ENCODE results near the gene MAPK13.
"Not testable (repeated sequence)": the region's sequence is repeated elsewhere in the genome, so short reads cannot be mapped to it uniquely, and the experiment has no call there.

Gene MAPK13

GRCh38 chr6:36114798-36115408 is 15.4 kb upstream of the MAPK13 start:
- DNase-seq (ENCODE audit: low read depth, low spot score): no peak

GRCh38 chr6:36115412-36115811 is 14.9 kb upstream of the MAPK13 start:
- DNase-seq (ENCODE audit: low read depth, low spot score): no peak

GRCh38 chr6:36116066-36116864 is 14.0 kb upstream of the MAPK13 start:
- DNase-seq (ENCODE audit: low read depth, low spot score): no peak

GRCh38 chr6:36116943-36117342 is 13.4 kb upstream of the MAPK13 start:
- DNase-seq (ENCODE audit: low read depth, low spot score): no peak

GRCh38 chr6:36117658-36118549 is 12.4 kb upstream of the MAPK13 start:
- no peak for DNase-seq (ENCODE audit: low read depth, low spot score)

- no peak for DNase-seq (ENCODE audit: low read depth, low spot score)
Measured at GRCh38 chr6:36118550-36119107, 11.7 kb upstream of the MAPK13 start.

- no peak for DNase-seq (ENCODE audit: low read depth, low spot score)
Measured at GRCh38 chr6:36119209-36119608, 11.1 kb upstream of the MAPK13 start.

- DNase-seq (ENCODE audit: low read depth, low spot score): no peak
Measured at GRCh38 chr6:36120018-36120417, 10.3 kb upstream of the MAPK13 start.

- no peak for DNase-seq (ENCODE audit: low read depth, low spot score)
Measured at GRCh38 chr6:36120539-36120938, 9.8 kb upstream of the MAPK13 start.

- DNase-seq (ENCODE audit: low read depth, low spot score): no peak
Measured at GRCh38 chr6:36120979-36121786, 9.1 kb upstream of the MAPK13 start.

GRCh38 chr6:36121787-36122494 is 8.4 kb upstream of the MAPK13 start:
- no peak for DNase-seq (ENCODE audit: low read depth, low spot score)

- no peak for DNase-seq (ENCODE audit: low read depth, low spot score)
Measured at GRCh38 chr6:36122495-36123269, 7.6 kb upstream of the MAPK13 start.

- DNase-seq (ENCODE audit: low read depth, low spot score): peak; percentile 85
Measured at GRCh38 chr6:36123270-36124139, 6.8 kb upstream of the MAPK13 start.

- DNase-seq (ENCODE audit: low read depth, low spot score): not testable (repeated sequence)
Measured at GRCh38 chr6:36124346-36124745, 6.0 kb upstream of the MAPK13 start.

GRCh38 chr6:36124881-36125280 is 5.4 kb upstream of the MAPK13 start:
- no peak for DNase-seq (ENCODE audit: low read depth, low spot score)

- DNase-seq (ENCODE audit: low read depth, low spot score): no peak
Measured at GRCh38 chr6:36125575-36125974, 4.7 kb upstream of the MAPK13 start.

- no peak for DNase-seq (ENCODE audit: low read depth, low spot score)
Measured at GRCh38 chr6:36126121-36126520, 4.2 kb upstream of the MAPK13 start.

GRCh38 chr6:36126553-36127458 is 3.5 kb upstream of the MAPK13 start:
- DNase-seq (ENCODE audit: low read depth, low spot score): no peak

Measured in astrocyte of the hippocampus (primary cell).